ENCODE data around the gene RHOBTB1.
"Not testable (repeated sequence)": the region's sequence is repeated elsewhere in the genome, so short reads cannot be mapped to it uniquely, and the experiment has no call there.

RHOBTB1 gene

GRCh38 chr10:60940446-60940845, 3.5 kb downstream of the RHOBTB1 start:
- DNase-seq: no peak

- peak; percentile 74 for DNase-seq
These were observed 6.0 kb downstream of the RHOBTB1 start for GRCh38 chr10:60937784-60938654.

GRCh38 chr10:60937022-60937421, 7.0 kb downstream of the RHOBTB1 start:
- DNase-seq: no peak

GRCh38 chr10:60934215-60935175, 9.5 kb downstream of the RHOBTB1 start:
- DNase-seq: no peak

GRCh38 chr10:60932756-60933155, 11.2 kb downstream of the RHOBTB1 start:
- DNase-seq: no peak

GRCh38 chr10:60930237-60930636, 13.7 kb downstream of the RHOBTB1 start:
- DNase-seq: no peak

GRCh38 chr10:60921633-60922032, 22.4 kb downstream of the RHOBTB1 start:
- no peak for DNase-seq

- no peak for DNase-seq
These were observed 23.5 kb downstream of the RHOBTB1 start for GRCh38 chr10:60920479-60920878.

GRCh38 chr10:60919551-60919950, 24.4 kb downstream of the RHOBTB1 start:
- no peak for DNase-seq

GRCh38 chr10:60917331-60918280, 26.4 kb downstream of the RHOBTB1 start:
- peak; percentile 44 for DNase-seq

- DNase-seq: no peak
These were observed 28.0 kb downstream of the RHOBTB1 start for GRCh38 chr10:60916025-60916424.

GRCh38 chr10:60914690-60915141, 29.3 kb downstream of the RHOBTB1 start:
- peak; percentile 99 for DNase-seq

GRCh38 chr10:60913657-60914056, 30.3 kb downstream of the RHOBTB1 start:
- no peak for DNase-seq

- DNase-seq: no peak
These were observed 30.9 kb downstream of the RHOBTB1 start for GRCh38 chr10:60913071-60913470.

- no peak for DNase-seq
These were observed 32.3 kb downstream of the RHOBTB1 start for GRCh38 chr10:60911715-60912114.

GRCh38 chr10:60911216-60911615, 32.8 kb downstream of the RHOBTB1 start:
- DNase-seq: no peak

- no peak for DNase-seq
These were observed 33.4 kb downstream of the RHOBTB1 start for GRCh38 chr10:60910543-60910942.

- no peak for DNase-seq
These were observed 35.1 kb downstream of the RHOBTB1 start for GRCh38 chr10:60908896-60909295.

- DNase-seq: no peak
These were observed 36.0 kb downstream of the RHOBTB1 start for GRCh38 chr10:60908031-60908430.

- DNase-seq: no peak
These were observed 36.7 kb downstream of the RHOBTB1 start for GRCh38 chr10:60907236-60907635.

GRCh38 chr10:60906825-60907224, 37.2 kb downstream of the RHOBTB1 start:
- not testable (repeated sequence) for DNase-seq

GRCh38 chr10:60906411-60906810, 37.6 kb downstream of the RHOBTB1 start:
- no peak for DNase-seq
